NCI-H1092 (cell line): ENCODE measurements around the gene SUMO2.
"Not testable (repeated sequence)": the region's sequence is repeated elsewhere in the genome, so short reads cannot be mapped to it uniquely, and the experiment has no call there.

ENCODE experiments used
- DNase-seq: peaks from one replicate; lab custom pipeline; 2025; lab: John Stamatoyannopoulos, UW

The SUMO2 gene

DNA sequence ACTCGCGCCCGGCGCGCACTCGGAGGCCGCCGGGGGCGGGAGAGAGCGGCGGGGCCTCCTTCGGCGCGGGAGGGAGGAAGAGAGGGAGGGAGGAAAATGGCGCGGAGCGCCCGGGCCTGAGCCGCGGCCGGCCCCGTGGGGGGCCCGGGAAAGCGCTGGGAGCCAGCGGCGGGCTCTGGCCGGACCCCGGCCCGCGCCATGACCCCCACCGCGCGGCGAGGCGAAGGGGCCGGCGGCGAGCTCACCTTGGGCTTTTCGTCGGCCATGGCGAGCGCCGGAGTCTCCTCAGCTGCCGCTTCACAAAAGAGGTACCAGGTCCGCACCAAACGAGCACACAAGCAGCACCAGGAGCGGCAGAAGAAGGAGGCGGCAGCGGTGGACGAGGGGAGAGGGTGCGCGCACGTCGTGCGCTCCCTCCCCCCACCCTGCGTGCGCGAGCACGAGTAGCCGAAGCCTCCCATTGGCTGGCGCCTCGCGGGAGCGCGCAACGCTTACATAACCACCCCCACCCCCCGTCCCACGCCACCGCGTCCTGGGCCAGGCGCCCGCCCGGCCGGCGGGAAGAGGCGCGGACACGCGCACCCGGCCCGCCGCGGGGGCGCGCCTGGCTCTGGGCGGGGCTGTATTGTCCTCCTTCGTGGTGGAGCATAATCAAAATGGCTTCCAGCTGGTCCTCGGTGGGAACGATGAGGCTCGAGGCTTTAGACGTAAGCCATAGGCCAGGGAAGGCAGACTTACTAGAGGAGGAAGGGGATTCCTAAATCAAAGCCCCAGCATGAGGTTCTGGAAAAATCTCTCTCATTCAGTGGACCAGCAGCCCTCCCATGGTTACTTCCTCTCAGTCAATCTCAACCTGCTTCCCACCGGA is at the start of gene SUMO2:
Gene SUMO2, minus strand, starts transcription at position 391 of the 868 bp plus-strand sequence. Its CDS starts 125 bp downstream, at position 266.
- peak; percentile 90 for DNase-seq

DNA sequence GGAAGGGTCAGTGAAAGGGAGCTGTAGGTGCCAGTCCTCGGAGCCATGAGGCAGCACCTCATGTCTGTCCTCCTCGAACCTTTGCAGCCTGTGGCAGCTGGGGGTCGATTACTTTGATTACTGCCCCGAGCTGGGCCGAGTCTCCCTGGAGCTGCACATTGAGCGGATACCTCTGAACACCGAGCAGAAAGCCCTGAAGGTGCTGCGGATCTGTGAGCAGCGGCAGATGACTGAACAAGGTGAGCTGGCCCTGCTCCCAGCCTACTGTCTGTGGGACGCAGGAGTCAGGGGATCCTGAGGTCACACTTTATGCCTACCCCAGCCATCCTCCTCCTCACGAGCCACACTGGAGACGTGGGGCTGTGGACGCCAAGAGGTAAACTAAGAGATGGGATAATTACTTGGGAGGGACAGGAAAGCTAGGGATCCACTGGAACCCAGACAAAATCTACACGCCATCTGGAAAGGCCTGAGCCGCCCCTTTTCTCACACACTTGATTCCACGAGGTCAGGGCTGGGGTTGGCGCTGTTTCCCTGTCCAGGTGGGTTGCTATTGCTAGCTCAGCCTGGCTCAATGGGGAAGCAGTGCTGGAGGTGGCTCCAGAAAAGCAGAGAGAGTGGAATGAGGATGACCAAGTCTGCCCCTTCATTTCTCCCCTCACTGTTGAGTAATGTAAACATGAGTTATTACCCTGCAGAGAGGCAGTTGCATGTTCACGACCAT is 49.1 kb upstream of the SUMO2 start:
- DNase-seq = no peak

DNA sequence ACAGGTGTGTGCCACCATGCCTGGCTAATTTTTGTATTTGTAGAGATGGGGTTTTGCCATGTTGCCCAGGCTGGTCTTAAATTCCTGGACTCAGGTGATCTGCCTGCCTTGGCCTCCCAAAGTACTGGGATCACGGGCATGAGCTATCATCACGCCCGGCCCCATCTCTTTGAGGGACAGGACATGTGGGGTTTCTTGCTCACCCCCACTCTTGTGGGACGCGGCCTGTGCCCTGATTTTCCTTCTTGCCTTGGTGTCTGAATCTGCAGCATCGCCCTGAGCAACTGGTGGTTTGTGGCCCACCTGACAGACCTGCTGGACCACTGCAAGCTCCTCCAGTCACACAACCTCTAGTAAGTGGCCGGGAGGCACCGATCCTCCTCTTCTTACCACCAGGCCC is 48.3 kb upstream of the SUMO2 start:
- DNase-seq = no peak

DNA sequence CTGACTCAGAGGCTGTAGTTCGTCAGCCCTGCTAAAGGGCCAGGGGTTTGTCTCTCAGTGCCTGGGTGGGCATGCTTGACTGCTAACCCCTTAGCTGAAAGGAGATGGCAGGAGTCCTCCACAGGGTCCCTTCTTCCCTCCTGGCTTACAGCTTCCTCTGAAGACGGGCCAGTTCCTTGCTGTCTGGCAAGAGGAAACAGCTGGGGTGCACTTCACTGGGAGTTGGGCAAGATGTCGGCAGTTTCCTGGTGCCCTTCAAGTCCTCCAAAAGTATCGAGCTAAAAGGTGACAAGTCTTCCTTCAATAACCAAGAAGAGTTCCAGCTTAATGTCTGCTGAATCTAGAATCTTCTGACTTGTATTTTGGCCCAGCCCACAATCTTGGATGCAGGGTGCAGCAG is 46.1 kb upstream of the SUMO2 start:
- no peak for DNase-seq

DNA sequence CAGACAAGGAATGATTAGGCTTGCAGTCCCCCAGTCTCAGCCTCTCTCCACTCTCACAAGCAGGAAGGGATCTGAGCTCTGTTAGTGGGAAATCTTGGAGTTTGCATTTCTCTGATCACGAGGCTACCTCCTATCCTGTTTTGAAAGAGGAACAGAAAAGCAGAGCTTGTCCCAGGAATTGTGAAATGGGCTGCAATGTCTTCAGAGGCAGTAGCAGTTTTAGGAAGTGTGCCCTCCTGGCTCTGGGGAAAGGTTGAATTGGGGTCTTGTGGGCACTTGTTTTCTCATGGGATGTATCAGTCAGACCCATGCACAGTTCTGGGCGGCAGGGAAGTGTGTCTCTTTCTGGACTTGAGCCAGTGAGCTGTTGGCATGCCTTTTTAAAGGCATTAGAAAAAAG is 45.5 kb upstream of the SUMO2 start:
- DNase-seq = no peak

DNA sequence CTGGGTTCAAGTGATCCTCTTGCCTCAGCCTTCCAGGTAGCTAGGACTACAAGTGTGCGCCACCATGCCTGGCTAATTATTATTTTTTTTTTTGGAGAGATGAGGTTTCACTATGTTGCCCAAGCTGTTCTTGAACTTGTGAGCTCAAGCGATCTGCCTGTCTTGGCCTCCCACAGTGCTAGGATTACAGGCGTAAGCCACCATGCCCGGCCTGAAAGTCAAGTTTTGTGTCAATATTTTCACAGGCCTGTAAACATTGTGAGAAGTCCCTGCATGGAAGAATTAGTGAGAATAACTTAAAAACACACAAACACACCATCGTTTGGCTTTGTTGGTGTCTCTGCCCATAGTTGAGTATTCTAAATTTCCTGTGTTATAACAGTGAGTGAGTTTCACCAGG is 45.0 kb upstream of the SUMO2 start:
- DNase-seq = no peak

DNA sequence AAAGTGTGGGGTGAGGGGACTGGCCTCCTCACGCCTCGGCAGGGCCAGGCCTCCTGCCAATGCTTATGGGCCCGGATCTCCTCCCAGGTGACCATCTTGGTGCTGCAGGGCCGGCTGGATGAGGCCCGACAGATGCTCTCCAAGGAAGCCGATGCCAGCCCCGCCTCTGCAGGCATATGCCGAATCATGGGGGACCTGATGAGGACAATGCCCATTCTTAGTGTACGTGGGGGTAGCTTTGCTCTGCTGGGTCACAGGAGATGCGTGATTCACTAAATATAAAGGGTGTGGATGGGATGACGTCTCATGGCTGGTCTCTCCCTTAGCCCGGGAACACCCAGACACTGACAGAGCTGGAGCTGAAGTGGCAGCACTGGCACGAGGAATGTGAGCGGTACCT is 42.3 kb upstream of the SUMO2 start:
- no peak for DNase-seq

DNA sequence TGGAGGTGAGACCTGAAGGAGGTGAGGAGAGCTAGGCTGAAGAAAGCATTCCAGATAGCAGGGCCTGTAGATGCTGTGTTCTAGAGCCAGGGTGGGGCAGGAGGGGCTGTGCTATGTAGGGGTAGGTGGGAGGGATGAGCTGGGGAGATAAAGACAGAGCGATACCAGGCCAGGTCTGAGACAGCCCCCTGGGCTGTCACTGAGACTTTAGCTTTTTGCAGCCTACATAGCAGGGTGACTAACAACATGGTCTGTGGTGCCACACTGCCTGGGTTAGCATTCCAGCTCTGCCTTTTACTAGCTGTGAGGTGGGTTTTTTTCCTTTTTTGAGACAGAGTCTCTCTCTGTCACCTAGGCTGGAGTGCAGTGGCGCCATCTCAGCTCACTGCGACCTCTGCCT is 37.1 kb upstream of the SUMO2 start:
- DNase-seq = no peak

DNA sequence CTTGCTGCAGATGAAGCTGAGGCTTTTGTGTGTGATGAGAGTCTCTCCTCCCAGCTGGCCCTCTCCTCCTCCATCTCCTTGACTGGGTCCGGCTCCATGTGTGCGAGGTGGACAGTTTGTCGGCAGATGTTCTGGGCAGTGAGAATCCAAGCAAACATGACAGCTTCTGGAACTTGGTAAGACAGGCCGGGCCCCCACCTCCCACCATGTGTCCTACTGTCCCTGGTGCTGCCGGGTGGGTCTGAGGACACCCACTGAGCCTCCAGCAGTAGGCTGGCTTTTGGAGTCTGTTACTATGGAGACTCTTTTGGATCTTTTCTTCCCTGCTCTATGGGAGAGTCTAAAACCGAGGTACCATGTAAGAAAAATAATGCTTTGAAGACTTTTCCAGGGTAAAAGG is 35.4 kb upstream of the SUMO2 start:
- no peak for DNase-seq

DNA sequence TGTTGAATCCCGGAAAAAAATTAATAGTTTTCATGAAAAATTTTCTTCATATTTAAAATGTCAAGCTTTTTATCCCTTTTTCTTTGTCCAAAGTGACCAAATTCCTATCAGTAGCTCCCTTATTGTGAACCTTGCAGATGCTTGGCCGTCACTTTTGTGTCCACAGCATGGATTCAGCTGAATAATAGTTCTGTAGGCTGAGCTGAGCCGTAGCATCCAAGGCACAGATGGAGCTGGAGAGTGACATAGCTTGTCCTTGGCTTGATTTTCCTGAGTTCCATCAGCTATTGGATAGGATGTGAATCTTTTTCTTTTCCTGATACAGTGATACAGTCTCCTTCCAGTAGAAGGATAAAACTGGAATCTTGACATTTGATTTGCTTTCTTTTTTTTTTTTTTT is 26.3 kb upstream of the SUMO2 start:
- DNase-seq = no peak

DNA sequence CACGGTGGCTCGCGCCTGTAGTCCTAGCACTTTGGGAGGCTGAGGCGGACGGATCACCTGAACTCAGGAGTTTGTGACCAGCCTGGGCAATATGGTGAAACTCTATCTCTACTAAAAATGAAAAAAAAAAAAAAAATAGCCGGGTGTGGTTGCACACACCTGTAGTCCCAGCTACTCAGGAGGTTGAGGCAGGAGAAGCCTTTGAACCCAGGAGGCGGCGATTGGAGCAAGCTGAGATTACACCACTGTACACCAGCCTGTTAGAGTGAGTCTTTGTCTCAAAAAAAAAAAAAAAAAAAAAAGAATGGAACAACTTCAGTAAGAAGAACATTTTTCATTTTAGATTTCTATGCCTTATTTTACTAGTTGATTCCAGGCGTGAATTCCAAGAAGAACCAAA is 25.4 kb upstream of the SUMO2 start:
- DNase-seq = no peak

DNA sequence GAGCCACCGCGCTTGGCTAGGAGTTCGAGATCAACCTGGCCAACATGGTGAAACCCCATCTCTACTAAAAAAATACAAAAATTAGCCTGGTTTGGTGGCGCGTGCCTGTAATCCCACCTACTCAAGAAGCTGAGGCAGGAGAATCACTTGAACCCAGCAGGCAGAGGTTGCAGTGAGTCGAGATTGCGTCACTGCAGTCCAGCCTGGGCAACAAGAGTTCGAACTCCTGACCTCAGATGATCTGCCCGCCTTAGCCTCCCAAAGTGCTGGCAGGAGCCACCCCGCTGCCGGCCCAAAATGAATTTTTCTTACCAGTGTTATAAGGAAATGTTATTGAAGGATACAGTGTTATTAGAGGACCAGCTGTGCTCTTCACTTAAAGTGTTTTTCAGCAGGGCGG is 25.0 kb upstream of the SUMO2 start:
- DNase-seq = no peak

DNA sequence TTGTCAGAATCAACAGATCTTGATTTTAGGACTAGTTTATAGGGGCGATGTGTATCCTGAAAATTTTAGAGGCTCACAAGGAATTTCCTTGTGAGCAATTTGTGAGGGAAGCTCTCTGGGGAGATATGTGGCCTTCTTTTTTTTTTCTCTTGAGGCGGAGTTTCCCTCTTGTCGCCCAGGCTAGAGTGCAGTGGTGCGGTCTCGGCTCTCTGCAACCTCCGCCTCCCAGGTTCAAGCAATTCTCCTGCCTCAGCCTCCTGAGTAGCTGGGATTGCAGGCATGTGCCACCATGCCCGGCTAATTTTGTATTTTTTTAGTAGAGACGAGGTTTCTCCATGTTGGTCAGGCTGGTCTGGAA is 24.3 kb upstream of the SUMO2 start:
- DNase-seq = not testable (repeated sequence)

DNA sequence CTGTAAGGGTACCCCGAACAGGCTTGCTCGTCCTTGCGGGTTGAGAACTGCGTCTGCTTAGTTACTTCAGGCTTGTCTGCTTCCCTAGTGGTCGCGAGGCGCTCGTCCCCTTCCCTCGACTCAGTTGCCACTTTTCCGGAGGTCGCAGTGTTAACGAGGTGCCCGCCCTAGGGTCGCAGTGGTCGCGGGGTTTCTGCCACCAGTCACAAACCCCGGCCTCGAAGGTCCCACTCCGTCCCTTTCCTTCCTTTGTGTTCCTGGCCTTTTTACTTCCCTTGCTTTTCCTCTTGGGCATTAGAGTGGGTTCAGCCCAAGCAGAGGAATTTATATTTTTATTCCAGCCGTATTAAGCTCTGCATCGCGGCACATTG is 23.0 kb upstream of the SUMO2 start:
- no peak for DNase-seq

DNA sequence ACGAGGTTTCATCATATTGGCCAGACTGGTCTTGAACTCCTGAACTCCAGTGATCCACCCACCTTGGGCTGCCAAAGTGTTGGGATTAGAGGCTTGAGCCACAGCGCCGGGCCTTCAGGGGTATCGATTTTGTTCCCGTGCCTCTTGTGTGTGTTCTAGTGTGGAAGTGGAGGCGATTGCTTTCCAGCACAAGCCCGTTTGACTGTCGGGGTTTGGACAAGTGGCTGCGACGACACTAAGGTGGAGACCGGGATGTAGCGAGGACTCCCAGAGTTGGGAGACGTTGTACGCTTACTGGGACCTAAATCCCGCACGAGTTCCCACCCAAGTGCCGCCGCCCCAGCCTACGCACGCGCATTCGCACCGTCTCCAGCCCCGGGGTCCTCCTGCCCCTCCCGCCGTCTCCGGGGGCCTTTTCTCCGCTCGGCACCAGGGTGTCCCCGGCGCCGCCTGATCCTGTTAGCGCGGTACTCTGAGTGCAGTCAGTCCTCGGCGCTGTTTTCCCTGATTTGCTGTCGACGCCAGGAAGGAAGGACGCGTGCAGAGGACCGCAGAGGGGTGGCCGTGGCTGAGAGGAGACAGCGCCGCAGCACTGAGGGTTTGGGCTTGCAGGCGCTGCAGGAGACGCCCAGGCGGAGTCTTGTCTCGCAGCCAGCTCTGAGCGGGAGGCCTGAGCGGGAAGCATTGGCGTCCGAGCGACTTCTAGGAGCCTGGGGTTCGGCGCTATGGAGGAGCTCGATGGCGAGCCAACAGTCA is 22.5 kb upstream of the SUMO2 start, which contains the start of gene NUP85:
Gene NUP85, plus strand, starts transcription at position 643 of the 756 bp plus-strand sequence. Its CDS starts 83 bp downstream, at position 726.
- DNase-seq = peak; percentile 92

DNA sequence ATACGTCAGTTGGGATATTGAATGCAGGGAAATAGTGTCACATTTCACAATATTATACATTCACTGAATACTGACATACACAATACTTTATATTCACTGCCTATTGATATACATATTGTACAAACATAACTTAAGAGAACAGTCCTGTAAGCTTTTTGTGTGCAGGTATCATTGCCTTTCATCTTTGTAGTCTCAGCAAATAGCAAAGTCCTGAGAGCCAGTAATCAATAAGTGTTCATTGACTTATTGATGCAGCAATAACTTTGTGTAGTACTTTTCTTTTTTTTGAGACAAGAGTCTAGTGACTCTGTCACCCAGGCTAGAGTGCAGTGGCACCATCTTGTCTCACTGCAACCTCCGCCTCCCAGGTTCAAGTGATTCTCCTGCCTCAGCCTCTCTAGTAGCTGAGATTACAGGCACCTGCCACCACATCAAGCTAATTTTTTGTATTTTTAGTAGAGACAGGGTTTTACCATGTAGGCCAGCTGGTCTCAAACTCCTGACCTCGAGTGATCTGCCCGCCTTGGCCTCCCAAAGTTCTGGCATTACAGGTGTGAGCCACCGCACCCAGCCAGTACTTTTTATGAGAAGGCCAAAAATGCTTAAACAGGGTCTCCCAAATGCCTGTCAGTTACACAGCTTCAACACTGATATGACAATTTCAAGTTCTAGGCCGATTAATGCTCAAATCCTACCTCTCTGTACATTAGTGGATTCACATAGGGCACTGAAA is 17.3 kb upstream of the SUMO2 start:
- DNase-seq = no peak

DNA sequence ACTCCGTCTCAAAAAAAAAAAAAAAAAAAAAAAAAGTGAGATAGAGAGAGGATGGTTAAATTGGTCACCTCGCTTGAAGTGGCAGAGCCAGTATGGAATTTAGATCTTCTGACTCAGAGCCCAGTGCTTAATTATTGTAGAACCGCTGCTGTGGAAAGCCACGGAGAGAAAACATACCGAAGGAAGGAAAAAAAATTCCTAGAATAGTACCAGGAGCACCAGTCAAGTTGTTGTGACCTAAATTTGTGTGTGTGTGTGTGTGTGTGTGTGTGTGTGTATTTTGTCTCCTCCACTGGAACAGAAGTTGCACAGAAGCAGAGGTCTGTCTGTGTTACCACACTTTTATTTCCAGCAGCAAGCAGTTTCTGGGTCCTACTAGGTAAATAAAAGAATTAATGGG is 12.1 kb upstream of the SUMO2 start:
- DNase-seq = no peak

DNA sequence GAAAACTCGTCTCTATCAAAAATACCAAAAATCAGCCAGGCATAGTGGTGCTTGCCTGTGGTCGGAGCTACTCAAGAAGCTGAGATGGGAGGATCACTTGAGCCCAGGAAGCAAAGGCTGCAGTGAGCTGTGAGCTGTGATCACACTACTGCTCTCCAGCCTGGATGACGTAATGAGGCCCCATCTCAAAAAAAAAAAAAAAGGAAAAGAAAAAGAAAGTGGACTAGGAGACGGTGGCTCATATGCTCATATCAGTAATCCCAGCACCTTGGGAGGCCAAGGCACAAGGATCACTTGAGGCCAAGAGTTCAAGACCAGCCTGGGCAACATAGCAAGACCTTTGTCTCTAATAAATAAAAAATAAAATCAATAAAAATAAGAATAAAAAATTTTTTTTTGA is 8.8 kb upstream of the SUMO2 start:
- DNase-seq = no peak

DNA sequence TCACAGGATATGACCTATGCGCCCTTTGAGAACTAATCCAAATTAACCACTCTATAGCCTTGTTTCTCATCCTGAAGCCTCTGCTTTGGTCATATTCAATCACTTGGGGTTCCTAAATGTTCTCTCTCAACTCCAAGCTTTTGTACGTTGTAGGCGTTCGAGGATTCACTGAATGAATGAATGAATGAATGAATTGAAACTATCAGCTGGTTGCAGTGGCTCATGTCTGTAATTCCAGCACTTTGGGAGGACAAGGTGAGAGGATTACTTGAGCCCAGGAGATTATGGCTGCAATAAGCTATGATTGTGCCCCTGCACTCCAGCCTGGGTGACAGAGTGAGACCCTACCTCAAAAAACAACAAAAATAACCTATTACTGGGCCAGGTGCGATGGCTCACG is 5.9 kb upstream of the SUMO2 start:
- no peak for DNase-seq

DNA sequence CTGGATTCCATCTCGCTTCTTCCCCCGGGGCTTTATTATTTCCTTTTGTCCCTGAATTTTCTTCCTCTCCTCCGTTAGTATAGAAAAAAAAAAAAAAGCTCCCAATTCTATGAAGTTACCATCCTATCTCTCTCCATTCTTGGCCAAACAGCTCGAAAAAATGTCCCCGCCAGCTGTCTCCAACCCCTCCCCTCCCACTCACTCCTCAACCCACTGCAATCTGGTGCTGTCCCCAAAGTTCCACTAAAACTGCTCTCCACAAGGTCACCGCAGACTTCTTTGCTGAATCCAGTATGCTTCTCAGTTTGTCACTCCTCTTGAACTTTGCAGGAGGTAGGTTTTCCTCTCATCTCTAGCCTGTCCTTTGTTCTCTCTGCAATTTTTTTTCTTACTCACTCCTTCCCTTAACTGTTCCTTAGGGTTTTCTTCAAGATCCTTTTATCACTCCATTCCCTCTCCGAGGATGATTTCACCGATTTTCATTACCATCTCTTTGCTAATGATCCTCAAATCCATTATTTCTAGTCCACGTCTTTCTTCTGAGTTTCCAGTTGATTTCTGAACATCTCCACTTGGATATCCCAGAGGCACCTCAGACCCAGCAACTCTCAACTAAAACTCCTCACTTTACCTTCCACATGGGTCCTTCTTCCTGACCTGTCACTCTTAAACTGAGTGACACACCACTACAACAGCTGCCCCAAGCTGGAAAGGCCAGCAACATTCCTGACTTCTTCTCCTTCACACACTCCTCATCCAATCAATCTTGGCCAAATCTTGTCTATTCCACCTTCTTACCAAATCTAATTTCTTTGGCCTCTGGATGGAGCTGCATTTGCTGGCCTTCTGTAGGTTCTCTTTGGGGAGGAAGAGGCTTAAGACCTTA is 1.5 kb upstream of the SUMO2 start:
- DNase-seq = no peak

DNA sequence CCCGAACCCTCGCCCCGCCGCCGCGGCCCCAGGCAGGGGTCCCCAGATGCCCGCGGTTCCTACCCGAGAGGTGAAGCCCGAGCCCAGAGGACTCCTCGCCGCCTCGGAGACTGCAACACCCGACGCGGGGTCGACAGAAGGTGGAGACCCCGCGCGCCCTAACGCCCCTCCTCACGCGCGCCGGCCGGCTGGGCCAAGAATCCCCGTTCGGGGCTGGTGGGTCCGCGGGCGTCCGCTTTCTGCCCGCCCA is 515 bp downstream of the SUMO2 start:
- no peak for DNase-seq
